ENCODE measurements around the gene LZTR1. TPM values are rescaled to one million over a fixed set of nuclear protein-coding genes. Genes with fewer than 3 reads are reported as not detected.

LZTR1 gene
- total and polyA plus RNA-seq, 2 experiments from 2014 or later: 41.3 to 50.4 TPM

DNA sequence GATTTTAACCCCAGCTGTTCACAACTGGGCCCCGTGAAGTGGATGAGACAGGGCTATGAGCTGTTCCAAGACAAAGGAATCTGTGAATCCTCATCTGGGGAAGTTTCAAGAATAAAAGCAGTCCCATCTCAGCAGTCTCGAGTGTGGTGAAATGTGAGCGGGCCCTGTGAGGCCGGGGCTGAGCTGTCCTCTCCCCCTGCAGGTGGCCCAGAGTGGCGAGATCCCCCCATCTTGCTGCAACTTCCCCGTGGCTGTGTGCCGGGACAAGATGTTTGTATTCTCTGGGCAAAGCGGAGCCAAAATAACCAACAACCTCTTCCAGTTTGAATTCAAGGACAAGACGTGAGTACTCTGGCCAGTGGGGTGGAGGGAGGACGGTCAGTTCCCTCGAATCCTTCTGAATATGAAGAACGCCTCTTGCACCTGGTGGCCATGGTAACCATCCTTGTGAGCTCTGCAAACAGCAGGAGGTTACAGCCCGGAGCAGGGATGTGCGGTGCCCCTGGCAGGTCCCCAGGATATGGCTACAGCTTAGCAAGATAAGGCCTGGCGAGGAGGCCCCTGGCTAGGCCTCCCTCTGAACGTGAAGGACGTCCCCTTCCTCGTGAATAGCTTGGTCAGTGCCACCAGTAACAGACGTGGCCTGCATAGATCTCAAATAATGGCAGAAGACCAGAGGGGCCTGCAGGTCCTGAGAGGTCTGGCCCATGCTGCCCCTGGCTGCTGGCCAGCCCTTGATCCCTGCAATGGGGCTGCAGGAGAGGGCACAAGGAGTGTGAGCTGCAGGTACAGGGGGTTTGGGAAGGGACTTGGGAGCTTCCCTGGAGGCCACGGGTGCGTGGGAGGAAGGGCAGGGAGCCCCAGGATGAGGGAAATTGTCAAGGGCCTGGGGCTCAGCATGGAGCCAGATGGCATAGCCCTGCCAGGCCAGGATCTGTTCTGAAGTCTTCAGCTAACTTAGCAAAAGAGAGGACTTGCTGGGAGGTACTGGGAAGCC lies 8.4 kb downstream of the LZTR1 start:
- Histone ChIP-seq H3K4me2 (no peak overlapping the region), H3K4me1 (ENCODE audit: insufficient read depth) (no peaks in the 10 kb centered on the region), H3K27me3 (no peaks in the 10 kb centered on the region), H4K20me1 (ENCODE audit: insufficient read depth, poor library complexity, severe bottlenecking) (no peaks in the 10 kb centered on the region), H3K9me2 (replicated peaks; ENCODE audit: insufficient read depth) (no peaks in the 10 kb centered on the region), H3K4me3 (no peak overlapping the region), H3K79me2 (no peaks in the 10 kb centered on the region), H3K9me3 (ENCODE audit: low read depth) (no peaks in the 10 kb centered on the region), H3K27ac (no peak overlapping the region), H3K36me3 (replicated peaks; ENCODE audit: insufficient read depth, low read depth) (no peaks in the 10 kb centered on the region), H2AFZ (no peak overlapping the region)
- no peak for TF ChIP-seq CTCF (IDR thresholded peaks at IDR 0.05; ENCODE audit: poor library complexity)
- DNase-seq (ENCODE audit: low spot score): no peak
- 85% methylated on average over 21 of the region's 21 CpGs for WGBS (ENCODE audit: low lambda C conversion rate, missing lambda C conversion rate)

DNA sequence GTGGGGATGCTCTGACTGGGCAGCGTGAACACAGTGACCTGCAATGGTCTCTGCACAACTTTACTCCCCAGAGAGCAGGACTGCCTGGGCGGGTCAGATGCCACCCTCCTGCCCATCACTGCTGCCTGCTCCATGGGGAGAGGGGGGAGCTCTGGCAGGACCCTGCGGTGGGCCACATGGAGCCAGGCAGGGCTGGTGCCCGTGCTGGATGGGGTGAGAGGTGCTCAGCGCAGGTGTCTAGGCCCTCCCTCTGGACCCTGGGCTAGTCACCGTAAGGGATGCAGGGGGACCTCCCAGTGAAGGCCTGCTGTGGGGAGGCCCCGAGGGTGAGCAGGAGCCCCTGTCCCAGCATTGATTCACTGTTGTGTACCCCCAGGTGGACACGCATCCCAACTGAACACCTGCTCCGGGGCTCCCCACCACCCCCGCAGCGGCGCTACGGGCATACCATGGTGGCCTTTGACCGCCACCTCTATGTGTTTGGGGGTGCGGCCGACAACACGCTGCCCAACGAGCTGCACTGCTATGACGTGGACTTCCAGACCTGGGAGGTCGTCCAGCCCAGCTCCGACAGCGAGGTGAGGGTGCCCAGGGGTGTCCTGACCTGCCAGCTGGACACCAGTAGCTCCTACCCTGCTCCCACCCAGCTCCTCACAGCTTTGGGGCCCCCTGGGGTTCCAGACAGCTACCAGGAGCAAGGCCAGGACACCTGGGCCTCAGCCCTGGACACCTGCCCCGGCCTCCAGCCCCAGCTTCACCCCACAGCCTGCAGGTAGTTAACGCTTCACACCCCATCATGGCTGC lies 9.4 kb downstream of the LZTR1 start:
- no peak overlapping the region for H3K4me2 ChIP-seq
- WGBS (ENCODE audit: low lambda C conversion rate, missing lambda C conversion rate): 97% methylated on average over 24 of the region's 24 CpGs
- H2AFZ ChIP-seq: no peak overlapping the region
- H3K4me3 ChIP-seq: no peak overlapping the region
- no peak for TF ChIP-seq EZH2 (IDR thresholded peaks at IDR 0.05; ENCODE audit: borderline replicate concordance)
- no peak for TF ChIP-seq EZH2phosphoT487 (IDR thresholded peaks at IDR 0.05; ENCODE audit: low read depth, severe bottlenecking, unreplicated experiment)
- TF ChIP-seq CTCF (IDR thresholded peaks at IDR 0.05; ENCODE audit: poor library complexity): no peak
- H3K27ac ChIP-seq: no peak overlapping the region
- no peaks in the 10 kb centered on the region for H3K9me3 ChIP-seq (ENCODE audit: low read depth)
- H3K4me1 ChIP-seq (ENCODE audit: insufficient read depth): no peaks in the 10 kb centered on the region
- no peaks in the 10 kb centered on the region for H3K9me2 ChIP-seq (replicated peaks; ENCODE audit: insufficient read depth)
- H3K27me3 ChIP-seq: no peaks in the 10 kb centered on the region
- H3K36me3 ChIP-seq (replicated peaks; ENCODE audit: insufficient read depth, low read depth): no peaks in the 10 kb centered on the region
- no peaks in the 10 kb centered on the region for H3K79me2 ChIP-seq
- no peak for DNase-seq (ENCODE audit: low spot score)
- no peaks in the 10 kb centered on the region for H4K20me1 ChIP-seq (ENCODE audit: insufficient read depth, poor library complexity, severe bottlenecking)

DNA sequence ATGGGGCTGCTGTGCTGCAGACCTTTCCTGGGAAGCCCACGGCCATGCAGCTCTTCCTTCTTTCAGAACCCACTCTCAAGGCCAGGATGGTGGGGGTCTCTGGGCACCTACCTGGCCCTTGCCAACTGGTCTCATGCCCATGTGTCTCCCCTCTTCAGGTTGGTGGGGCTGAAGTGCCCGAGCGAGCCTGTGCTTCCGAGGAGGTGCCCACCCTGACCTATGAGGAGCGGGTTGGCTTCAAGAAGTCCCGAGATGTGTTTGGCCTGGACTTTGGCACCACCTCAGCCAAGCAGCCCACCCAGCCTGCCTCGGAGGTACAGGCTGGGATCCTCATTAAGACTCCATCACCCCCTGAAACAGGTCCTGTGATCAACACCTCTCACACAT lies 10.0 kb downstream of the LZTR1 start:
- H3K4me1 ChIP-seq (ENCODE audit: insufficient read depth): no peaks in the 10 kb centered on the region
- H3K4me3 ChIP-seq: no peak overlapping the region
- no peak for DNase-seq (ENCODE audit: low spot score)
- H2AFZ ChIP-seq: no peak overlapping the region
- no peaks in the 10 kb centered on the region for H3K9me2 ChIP-seq (replicated peaks; ENCODE audit: insufficient read depth)
- no peak overlapping the region for H3K27ac ChIP-seq
- TF ChIP-seq EZH2 (IDR thresholded peaks at IDR 0.05; ENCODE audit: borderline replicate concordance): no peak
- TF ChIP-seq CTCF (IDR thresholded peaks at IDR 0.05; ENCODE audit: poor library complexity): no peak
- no peak for TF ChIP-seq EZH2phosphoT487 (IDR thresholded peaks at IDR 0.05; ENCODE audit: low read depth, severe bottlenecking, unreplicated experiment)
- 87% methylated on average over 7 of the region's 7 CpGs for WGBS (ENCODE audit: low lambda C conversion rate, missing lambda C conversion rate)
- no peaks in the 10 kb centered on the region for H3K79me2 ChIP-seq
- no peaks in the 10 kb centered on the region for H3K9me3 ChIP-seq (ENCODE audit: low read depth)
- H3K4me2 ChIP-seq: no peak overlapping the region
- no peaks in the 10 kb centered on the region for H4K20me1 ChIP-seq (ENCODE audit: insufficient read depth, poor library complexity, severe bottlenecking)
- no peaks in the 10 kb centered on the region for H3K27me3 ChIP-seq
- H3K36me3 ChIP-seq (replicated peaks; ENCODE audit: insufficient read depth, low read depth): no peaks in the 10 kb centered on the region

All from hepatocyte (in vitro differentiated cells).